Measurements from ENCODE around the gene TNFRSF1A.

DNA sequence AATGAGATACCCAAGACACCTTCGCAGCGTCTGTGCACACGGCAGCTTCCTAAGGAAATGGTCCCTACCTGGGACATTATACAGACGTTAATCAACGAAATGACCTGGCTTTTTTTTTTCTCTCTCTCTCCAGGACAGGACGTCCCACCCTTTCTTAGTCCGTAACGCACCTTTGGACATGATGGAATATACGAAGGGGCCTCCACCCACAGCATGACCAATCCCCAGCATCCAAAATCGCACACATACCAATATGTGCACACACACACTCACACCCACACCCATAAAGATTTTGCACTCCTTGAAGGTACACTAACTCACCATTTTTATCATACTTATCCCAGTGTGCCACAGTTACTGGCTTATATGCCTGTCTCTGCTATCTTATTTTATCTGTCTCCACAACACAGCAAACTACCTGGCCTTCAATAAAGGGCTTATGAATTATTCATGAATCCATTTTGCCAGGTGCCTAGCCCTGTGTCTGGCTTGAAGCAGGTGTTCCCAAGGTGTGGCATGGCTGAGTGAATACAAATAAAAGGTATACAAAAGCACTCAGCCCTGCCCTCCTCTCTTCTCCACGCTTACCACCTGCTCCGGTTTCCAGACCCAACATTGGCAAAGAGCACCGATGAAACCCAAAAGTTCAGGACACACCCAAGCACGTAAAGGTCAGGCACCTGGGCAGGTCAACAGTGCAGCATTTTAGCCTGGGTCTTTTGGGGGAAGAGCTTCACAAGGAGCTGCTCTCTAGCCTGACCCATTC is 31.3 kb upstream of the TNFRSF1A start:
- TF ChIP-seq, protein P1, sequence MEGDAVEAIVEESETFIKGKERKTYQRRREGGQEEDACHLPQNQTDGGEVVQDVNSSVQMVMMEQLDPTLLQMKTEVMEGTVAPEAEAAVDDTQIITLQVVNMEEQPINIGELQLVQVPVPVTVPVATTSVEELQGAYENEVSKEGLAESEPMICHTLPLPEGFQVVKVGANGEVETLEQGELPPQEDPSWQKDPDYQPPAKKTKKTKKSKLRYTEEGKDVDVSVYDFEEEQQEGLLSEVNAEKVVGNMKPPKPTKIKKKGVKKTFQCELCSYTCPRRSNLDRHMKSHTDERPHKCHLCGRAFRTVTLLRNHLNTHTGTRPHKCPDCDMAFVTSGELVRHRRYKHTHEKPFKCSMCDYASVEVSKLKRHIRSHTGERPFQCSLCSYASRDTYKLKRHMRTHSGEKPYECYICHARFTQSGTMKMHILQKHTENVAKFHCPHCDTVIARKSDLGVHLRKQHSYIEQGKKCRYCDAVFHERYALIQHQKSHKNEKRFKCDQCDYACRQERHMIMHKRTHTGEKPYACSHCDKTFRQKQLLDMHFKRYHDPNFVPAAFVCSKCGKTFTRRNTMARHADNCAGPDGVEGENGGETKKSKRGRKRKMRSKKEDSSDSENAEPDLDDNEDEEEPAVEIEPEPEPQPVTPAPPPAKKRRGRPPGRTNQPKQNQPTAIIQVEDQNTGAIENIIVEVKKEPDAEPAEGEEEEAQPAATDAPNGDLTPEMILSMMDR (IDR thresholded peaks at IDR 0.05) = no peak
- no peak for TF ChIP-seq POLR2A (IDR thresholded peaks at IDR 0.05)
